Muscle of leg (tissue), 11 donors: ENCODE results near the gene TIGD6. TPM values are rescaled to one million over a fixed set of nuclear protein-coding genes. Genes with fewer than 3 reads are reported as not detected.
A peak's percentile ranks its signal among the peaks of the same experiment; 100 is the strongest.
"Not testable (repeated sequence)": the region's sequence is repeated elsewhere in the genome, so short reads cannot be mapped to it uniquely, and the experiment has no call there.

Source experiments
- DNase-seq: peaks from one replicate; pipeline ENCODE4 v3.0.0; 2013
- H3K27ac ChIP-seq: one replicate; pipeline ENCODE4 v1.5.1; 2013; ENCODE audit warnings: mild to moderate bottlenecking, low read length, control low read depth
- H3K27me3 ChIP-seq: one replicate; pipeline ENCODE4 v1.6.1; 2013; ENCODE audit warnings: low read length; ENCODE audit not compliant: control insufficient read depth, insufficient read depth
- H3K36me3 ChIP-seq: one replicate; pipeline ENCODE4 v1.6.1; 2013; ENCODE audit warnings: low read length; ENCODE audit not compliant: control insufficient read depth, insufficient read depth
- H3K4me1 ChIP-seq: one replicate; pipeline ENCODE4 v1.6.1; 2013; ENCODE audit warnings: low read length; ENCODE audit not compliant: control insufficient read depth, insufficient read depth
- H3K4me3 ChIP-seq: one replicate; pipeline ENCODE4 v1.5.1; 2013; ENCODE audit warnings: low read length, control low read depth
- H3K9me3 ChIP-seq: replicated peaks from 2 replicates; pipeline ENCODE4 v1.6.1; 2013; ENCODE audit warnings: low read depth, low read length; ENCODE audit not compliant: control insufficient read depth
- WGBS: methylation state at CpG from one replicate; pipeline ENCODE4 v1.1.5; 2013; ENCODE audit warnings: missing lambda C conversion rate; ENCODE audit not compliant: insufficient coverage; 5-methylcytosine and 5-hydroxymethylcytosine counted together
- polyA plus RNA-seq, 8 donors: library from polyadenylated mRNA; unstranded; fragments of 120-200 nt; gene quantifications; one replicate each; pipeline versions ENCODE4 v1.2.1 to v1.2.3, GENCODE V29; 2013; ENCODE audit warnings: inconsistent platforms in 1 of 8, low replicate concordance in 1 of 8; ENCODE audit not compliant: insufficient read length in 8 of 8, insufficient read depth in 1 of 8
- total RNA-seq: library from RNA; stranded (reverse); fragments of 120-200 nt; gene quantifications from one replicate; pipeline ENCODE4 v1.2.4, GENCODE V29; 2013

Gene TIGD6
- total and polyA plus RNA-seq, 9 donors: 1.7 to 3.5 (median 2.7) TPM

DNA sequence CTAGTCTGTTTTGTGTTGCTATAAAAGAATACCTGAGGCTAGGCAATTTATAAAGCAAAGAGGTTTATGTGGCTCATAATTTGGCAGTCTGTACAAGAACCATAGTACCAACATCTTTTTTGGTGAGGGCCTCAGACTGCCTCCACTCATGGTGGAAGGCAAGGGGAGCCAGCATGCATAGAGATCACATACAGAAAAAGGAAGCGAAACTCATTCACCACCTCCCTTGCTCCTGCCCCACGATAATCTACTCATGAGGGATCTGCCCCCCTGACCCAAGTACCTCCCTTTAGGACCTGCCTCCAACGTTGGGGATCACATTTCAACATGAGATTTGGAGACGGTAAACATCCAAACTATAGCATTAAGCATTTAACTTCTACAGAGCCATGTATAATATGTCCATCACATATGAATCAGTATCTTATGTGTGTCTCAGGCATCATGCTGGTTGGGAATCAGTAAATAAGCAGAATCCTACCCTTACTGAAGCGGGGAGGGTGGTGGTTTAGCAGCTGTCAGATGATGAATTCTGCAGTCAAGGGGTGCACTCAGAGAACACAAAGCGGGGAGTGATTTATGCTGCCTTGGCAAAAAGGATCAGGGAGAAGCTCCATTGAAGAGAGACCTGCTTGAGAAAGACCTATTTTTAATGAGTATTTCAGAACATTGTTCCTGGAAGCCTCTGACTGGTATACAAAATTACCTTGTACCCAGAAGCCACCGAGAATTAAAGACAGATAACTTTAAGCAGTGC lies 34.9 kb upstream of the TIGD6 start:
- Histone ChIP-seq H3K4me3 (no peak overlapping the region), H3K4me1 (peaks cover 2% of the 10 kb centered on the region), H3K9me3 (no peaks in the 10 kb centered on the region), H3K27ac (no peak overlapping the region), H3K27me3 (no peaks in the 10 kb centered on the region), H3K36me3 (peaks cover 74% of the 10 kb centered on the region)
- no peak for DNase-seq
- 66% methylated on average over 3 of the region's 7 CpGs for WGBS

- H3K9me3 ChIP-seq: no peaks in the 10 kb centered on the region
- peaks cover 74% of the 10 kb centered on the region for H3K36me3 ChIP-seq
- no peak overlapping the region for H3K4me3 ChIP-seq
- DNase-seq: peak; percentile 89
- peaks cover 2% of the 10 kb centered on the region for H3K4me1 ChIP-seq
- 48% methylated on average over 3 of the region's 4 CpGs for WGBS
- no peaks in the 10 kb centered on the region for H3K27me3 ChIP-seq
- H3K27ac ChIP-seq: no peak overlapping the region
These were observed 34.2 kb upstream of the TIGD6 start for GRCh38 chr5:150034662-150035061.

- H3K9me3 ChIP-seq: no peaks in the 10 kb centered on the region
- H3K36me3 ChIP-seq: peaks cover 72% of the 10 kb centered on the region
- no peak for DNase-seq
- no peak overlapping the region for H3K4me3 ChIP-seq
- 95% methylated on average over 4 of the region's 4 CpGs for WGBS
- H3K27ac ChIP-seq: no peak overlapping the region
- H3K4me1 ChIP-seq: peaks cover 2% of the 10 kb centered on the region
- H3K27me3 ChIP-seq: no peaks in the 10 kb centered on the region
These were observed 32.9 kb upstream of the TIGD6 start for GRCh38 chr5:150033334-150033733.

- H3K27me3 ChIP-seq, H3K4me1 ChIP-seq, H3K4me3 ChIP-seq, DNase-seq, H3K9me3 ChIP-seq, H3K27ac ChIP-seq: not testable (repeated sequence)
- no CpG with 5 or more reads among the region's 1 CpG for WGBS
- H3K36me3 ChIP-seq: peaks cover 70% of the 10 kb centered on the region
These were observed 27.6 kb upstream of the TIGD6 start for GRCh38 chr5:150028047-150028446.

GRCh38 chr5:150026682-150027172 lies 26.3 kb upstream of the TIGD6 start:
- WGBS: 85% methylated on average over 3 of the region's 4 CpGs
- Histone ChIP-seq H3K36me3 (peaks cover 69% of the 10 kb centered on the region), H3K27ac (no peak overlapping the region), H3K9me3 (no peaks in the 10 kb centered on the region), H3K4me1 (peaks cover 4% of the 10 kb centered on the region), H3K27me3 (no peaks in the 10 kb centered on the region), H3K4me3 (no peak overlapping the region)
- no peak for DNase-seq

GRCh38 chr5:150024346-150024984 lies 24.0 kb upstream of the TIGD6 start:
- Histone ChIP-seq H3K4me3 (no peak overlapping the region), H3K36me3 (peaks cover 65% of the 10 kb centered on the region), H3K4me1 (peaks cover 4% of the 10 kb centered on the region), H3K9me3 (no peaks in the 10 kb centered on the region), H3K27ac (peak overlapping the region; percentile 48), H3K27me3 (no peaks in the 10 kb centered on the region)
- whole genome bisulfite sequencing: 56% methylated on average over 3 of the region's 9 CpGs
- peak; percentile 28 for DNase-seq

DNA sequence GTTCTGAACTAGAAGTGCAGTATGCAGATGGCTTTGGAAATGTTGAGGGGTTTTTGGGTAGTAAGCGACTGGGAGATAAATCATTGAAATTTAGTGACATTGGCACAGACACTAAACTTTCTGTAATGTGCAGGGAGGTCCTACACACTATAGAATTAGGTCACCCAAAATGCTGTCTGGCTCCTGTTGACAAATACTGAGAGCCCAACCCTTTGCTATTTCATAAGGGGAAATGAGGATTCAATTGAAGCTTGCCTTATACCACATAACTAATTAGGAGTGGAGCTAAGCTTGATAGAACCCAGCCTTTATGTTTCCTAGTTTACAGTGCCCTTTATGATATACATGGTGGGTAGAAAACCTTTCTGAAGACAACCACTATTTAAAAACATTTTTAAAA lies 22.7 kb upstream of the TIGD6 start:
- no peaks in the 10 kb centered on the region for H3K27me3 ChIP-seq
- no CpG with 5 or more reads among the region's 1 CpG for WGBS
- H3K4me1 ChIP-seq: peaks cover 4% of the 10 kb centered on the region
- H3K27ac ChIP-seq: peak overlapping the region; percentile 20
- H3K9me3 ChIP-seq: no peaks in the 10 kb centered on the region
- DNase-seq: no peak
- no peak overlapping the region for H3K4me3 ChIP-seq
- peaks cover 71% of the 10 kb centered on the region for H3K36me3 ChIP-seq

- no peak for DNase-seq
- Histone ChIP-seq H3K27me3 (no peaks in the 10 kb centered on the region), H3K36me3 (peaks cover 71% of the 10 kb centered on the region), H3K27ac (peak overlapping the region; percentile 65), H3K4me1 (peaks cover 4% of the 10 kb centered on the region), H3K4me3 (no peak overlapping the region), H3K9me3 (no peaks in the 10 kb centered on the region)
- no CpG with 5 or more reads among the region's 2 CpGs for WGBS
These were observed 22.2 kb upstream of the TIGD6 start for GRCh38 chr5:150022681-150023080.

- no peaks in the 10 kb centered on the region for H3K27me3 ChIP-seq
- H3K9me3 ChIP-seq: no peaks in the 10 kb centered on the region
- no peak overlapping the region for H3K4me3 ChIP-seq
- peaks cover 4% of the 10 kb centered on the region for H3K4me1 ChIP-seq
- peak overlapping the region; percentile 65 for H3K27ac ChIP-seq
- peaks cover 71% of the 10 kb centered on the region for H3K36me3 ChIP-seq
- WGBS: 80% methylated on average over 1 of the region's 1 CpG
- peak; percentile 57 for DNase-seq
These were observed 21.7 kb upstream of the TIGD6 start for GRCh38 chr5:150022158-150022531.

- peaks cover 66% of the 10 kb centered on the region for H3K36me3 ChIP-seq
- peak overlapping the region; percentile 60 for H3K27ac ChIP-seq
- H3K27me3 ChIP-seq: no peaks in the 10 kb centered on the region
- H3K9me3 ChIP-seq: no peaks in the 10 kb centered on the region
- H3K4me1 ChIP-seq: peaks cover 4% of the 10 kb centered on the region
- WGBS: 81% methylated on average over 5 of the region's 13 CpGs
- no peak overlapping the region for H3K4me3 ChIP-seq
- no peak for DNase-seq
These were observed 21.2 kb upstream of the TIGD6 start for GRCh38 chr5:150021491-150022157.
